Fibroblast of villous mesenchyme (primary cell): ENCODE data around the gene DNAH11. TPM values are rescaled to one million over a fixed set of nuclear protein-coding genes. Genes with fewer than 3 reads are reported as not detected.

Experiments
- DNase-seq: peaks from one replicate; pipeline ENCODE4 v3.0.0-alpha.2; 2010; ENCODE audit warnings: low read depth
- H3K4me3 ChIP-seq: 2 replicates; pipeline ENCODE4 v1.5.1; 2011; ENCODE audit warnings: low read depth, mild to moderate bottlenecking, low read length
- CTCF ChIP-seq: IDR thresholded peaks from 2 replicates; pipeline ENCODE4 v1.5.1; 2012; ENCODE audit warnings: low read depth, mild to moderate bottlenecking, low read length; ENCODE audit not compliant: insufficient read depth
- total RNA-seq: library from RNA; depleted of rRNA; stranded (reverse); fragments of >200 nt; gene quantifications from 2 replicates; pipeline ENCODE4 v1.2.3, GENCODE V29; 2012

Gene DNAH11
- total RNA-seq, result under 0.01 TPM in 2 replicates

GRCh38 chr7:21542891-21543527, at the start of gene DNAH11:
Gene DNAH11, plus strand, starts transcription at chr7:21543039. Its CDS starts 207 bp downstream, at chr7:21543246.
- TF ChIP-seq CTCF, result no peak
- H3K4me3 ChIP-seq, result peak within 1 kb of the TSS; percentile 50
- DNase-seq, result peak; percentile 14

GRCh38 chr7:21495731-21496130, 47.1 kb upstream of the DNAH11 start:
- DNase-seq, result no peak
- TF ChIP-seq CTCF, result no peak

GRCh38 chr7:21497072-21497471, 45.8 kb upstream of the DNAH11 start:
- peak; percentile 33 for DNase-seq
- peak; percentile 61 for TF ChIP-seq CTCF
- H3K4me3 ChIP-seq, result no peak overlapping the region

More at GRCh38 chr7:21495731-21496130, 47.1 kb upstream of the DNAH11 start:
- no peak overlapping the region for H3K4me3 ChIP-seq

GRCh38 chr7:21500117-21500832, 42.6 kb upstream of the DNAH11 start:
- no peak for TF ChIP-seq CTCF
- DNase-seq, result no peak
- no peak overlapping the region for H3K4me3 ChIP-seq

- DNase-seq, result no peak
- no peak for TF ChIP-seq CTCF
- no peak overlapping the region for H3K4me3 ChIP-seq
Observed at GRCh38 chr7:21504021-21504420, 38.8 kb upstream of the DNAH11 start.

- peak; percentile 92 for TF ChIP-seq CTCF
- peak; percentile 55 for DNase-seq
- H3K4me3 ChIP-seq, result no peak overlapping the region
Observed at GRCh38 chr7:21507627-21508343, 35.1 kb upstream of the DNAH11 start.
